Loucy (cell line): ENCODE data around the gene COQ10B.

ENCODE experiments used
- CTCF ChIP-seq: fragments of 200-600 bp; sonication (generic); conservative IDR thresholded peaks from 2 replicates; pipeline ENCODE4 v1.5.1; 2014; ENCODE audit warnings: mild to moderate bottlenecking, antibody characterized with exemption, low read length
- EZH2phosphoT487 ChIP-seq: fragments of 200-600 bp; IDR thresholded peaks from 2 replicates; pipeline ENCODE4 v1.6.1; 2018; ENCODE audit warnings: antibody characterized with exemption, mild to moderate bottlenecking, moderate library complexity, borderline replicate concordance

DNA sequence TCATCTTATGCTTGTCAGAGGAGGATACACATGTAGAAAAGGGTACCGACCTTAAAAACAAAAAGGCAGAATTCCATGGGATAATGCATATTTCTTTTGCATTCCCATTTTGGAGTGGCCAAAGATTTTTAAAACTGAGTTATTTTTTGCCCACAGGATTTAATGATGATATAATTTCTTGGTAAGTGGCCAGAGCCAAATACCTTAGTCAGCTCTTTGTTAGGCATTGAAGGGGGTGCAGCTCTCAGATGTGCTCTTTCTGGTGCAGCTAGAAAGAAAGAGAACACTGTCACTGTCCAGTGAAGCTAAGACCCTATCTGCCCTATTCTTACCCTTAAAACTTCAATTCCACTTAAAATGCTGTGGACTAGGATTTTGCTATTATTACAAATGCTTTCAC lies 10.8 kb downstream of the COQ10B start:
- no peak for TF ChIP-seq CTCF
- TF ChIP-seq EZH2phosphoT487 = no peak
